CD1c-positive myeloid dendritic cell (primary cell): ENCODE data around the gene SP5.
A peak's percentile ranks its signal among the peaks of the same experiment; 100 is the strongest.
"Not testable (repeated sequence)": the region's sequence is repeated elsewhere in the genome, so short reads cannot be mapped to it uniquely, and the experiment has no call there.

Experiments used
- DNase-seq: peaks from one replicate; pipeline ENCODE4 v3.0.0-alpha.2; 2016; ENCODE audit errors: extremely low spot score

Gene SP5

GRCh38 chr2:170739048-170739447, 23.9 kb downstream of the SP5 start:
- DNase-seq = no peak

DNA sequence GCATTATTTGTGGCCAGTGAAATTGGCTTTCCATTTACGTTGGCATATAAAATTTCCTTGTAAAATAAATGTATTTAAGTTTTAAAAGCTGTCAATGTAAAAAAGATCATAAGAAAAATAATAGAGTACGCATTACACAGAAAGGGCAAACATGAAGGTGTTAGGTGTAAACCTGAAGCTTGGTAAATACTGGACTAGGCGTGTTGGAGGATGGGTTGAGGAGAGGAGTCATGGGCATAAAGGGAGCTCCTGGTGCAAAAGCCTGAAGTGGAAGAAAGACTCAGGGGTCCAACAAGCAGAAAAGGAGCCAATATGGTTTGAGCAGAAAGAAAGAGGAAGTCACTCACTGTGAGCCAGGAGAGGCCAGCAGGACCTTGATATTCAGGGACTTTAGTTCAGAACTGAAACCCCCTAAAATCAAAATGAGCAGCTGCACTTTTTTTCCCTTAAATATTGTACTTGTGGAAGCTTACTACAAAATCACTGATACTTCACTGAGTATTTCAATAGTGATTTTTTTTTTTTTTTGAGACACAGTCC, 24.4 kb downstream of the SP5 start:
- DNase-seq = no peak

GRCh38 chr2:170740660-170741059, 25.5 kb downstream of the SP5 start:
- no peak for DNase-seq

GRCh38 chr2:170742000-170742399, 26.9 kb downstream of the SP5 start:
- no peak for DNase-seq

GRCh38 chr2:170742896-170743529, 27.9 kb downstream of the SP5 start:
- DNase-seq = no peak

DNA sequence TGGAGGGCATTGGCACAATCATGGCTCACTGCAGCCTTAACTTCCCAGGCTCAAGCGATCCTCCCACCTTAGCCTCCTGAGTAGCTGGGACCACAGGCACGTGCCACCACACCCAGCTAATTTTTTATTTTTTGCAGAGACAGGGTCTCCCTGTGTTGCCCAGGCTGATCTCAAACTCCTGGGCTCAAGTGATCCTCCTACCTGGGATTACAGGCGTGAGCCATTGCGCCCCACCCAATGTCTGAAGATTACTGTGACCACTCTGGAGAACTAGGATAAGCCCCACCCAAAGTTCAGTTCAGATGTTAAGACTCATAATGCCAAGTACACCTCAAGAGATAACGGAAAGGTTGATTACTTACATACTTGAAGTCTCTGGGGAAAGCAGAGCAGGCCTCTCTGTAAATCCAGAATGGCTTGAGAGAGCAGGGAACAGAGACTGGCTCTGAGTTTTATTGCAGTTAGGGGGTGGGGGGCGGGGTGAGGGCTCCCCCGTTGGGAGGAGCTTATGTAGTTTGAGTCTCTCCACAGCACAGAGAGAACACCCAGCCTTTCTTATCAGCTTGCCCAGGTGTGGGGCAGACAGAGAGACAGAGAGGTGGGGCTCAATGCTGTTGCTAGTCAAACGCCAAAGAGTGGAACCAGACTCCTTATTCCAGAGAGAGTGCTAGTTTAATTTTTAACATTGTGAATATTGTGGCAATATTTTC, 28.5 kb downstream of the SP5 start:
- no peak for DNase-seq

DNA sequence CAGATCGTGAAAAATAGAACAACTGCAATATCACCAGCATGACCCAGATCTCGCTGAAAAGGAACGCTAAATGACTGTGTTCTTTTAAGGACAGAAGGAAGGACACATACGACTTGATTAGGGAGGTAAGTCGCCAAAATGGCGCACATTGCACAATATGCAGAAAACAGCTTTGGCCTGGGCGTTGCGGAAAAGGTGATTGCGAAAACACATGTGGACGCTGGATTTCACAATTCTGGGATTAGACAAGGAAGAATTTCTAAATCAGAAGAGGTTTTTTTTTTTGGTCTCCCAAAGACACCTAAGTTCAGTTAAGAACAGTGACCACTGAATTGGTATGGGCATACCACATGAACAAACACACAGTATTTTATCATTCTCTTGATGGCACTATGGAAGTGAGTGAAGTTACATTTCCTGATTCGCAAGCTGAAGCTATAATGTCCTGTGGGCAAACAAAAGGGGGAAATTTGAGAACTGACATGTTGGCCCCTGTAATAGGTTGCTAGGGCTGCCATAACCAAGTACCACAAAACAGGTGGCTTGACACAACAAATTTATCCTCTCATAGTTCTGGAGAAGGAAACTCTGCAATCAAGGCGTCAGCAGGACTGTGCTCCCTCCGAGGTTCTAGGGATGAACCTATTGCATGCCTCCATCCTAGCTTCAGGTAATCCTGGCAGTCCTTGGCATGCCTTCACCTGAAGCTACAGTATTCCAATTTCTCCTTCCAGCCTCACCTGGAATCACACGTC, 29.3 kb downstream of the SP5 start:
- DNase-seq = peak; percentile 43

- DNase-seq = no peak
Measured at GRCh38 chr2:170745305-170745704, 30.2 kb downstream of the SP5 start.

DNA sequence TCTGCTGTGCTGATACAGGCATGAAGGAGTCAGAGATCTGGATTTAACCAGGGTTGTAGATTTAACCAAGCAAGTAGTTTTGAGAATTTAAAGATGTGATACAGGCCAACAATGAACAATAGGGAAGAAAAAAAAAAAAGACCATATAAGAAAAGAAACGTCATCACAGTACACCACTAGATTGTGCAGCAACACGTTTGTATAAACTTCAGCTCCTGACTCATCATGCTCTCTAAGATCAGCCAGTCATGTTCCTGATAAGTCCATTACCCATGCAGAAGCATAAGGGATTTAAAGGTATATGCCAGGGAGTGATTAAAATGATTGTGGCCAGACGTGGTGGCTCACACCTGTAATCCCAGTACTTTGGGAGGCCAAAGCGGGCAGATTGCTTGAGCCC, 32.8 kb downstream of the SP5 start:
- DNase-seq = no peak

GRCh38 chr2:170751555-170751954, 36.4 kb downstream of the SP5 start:
- not testable (repeated sequence) for DNase-seq

DNA sequence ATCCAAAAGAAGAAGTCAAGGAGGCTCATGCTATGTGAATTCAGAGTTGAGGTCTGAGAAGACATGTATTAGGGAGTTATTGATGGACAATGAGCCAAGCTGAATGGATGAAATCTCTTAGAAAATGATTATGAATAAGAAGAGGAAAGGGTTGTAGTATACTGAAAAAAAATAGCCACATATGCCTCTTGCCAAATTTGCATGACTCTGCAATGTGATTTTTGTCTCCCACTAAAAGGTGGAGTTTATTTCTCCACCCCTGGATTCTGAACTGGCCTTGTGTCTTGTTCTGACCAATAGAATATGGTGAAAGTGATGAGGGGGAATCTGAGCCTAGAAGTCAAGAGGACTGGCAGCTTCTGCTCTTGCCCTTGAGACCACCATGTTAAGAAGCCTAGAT, 46.4 kb downstream of the SP5 start:
- DNase-seq = no peak

GRCh38 chr2:170762760-170763159, 47.6 kb downstream of the SP5 start:
- no peak for DNase-seq

- DNase-seq = no peak
Measured at GRCh38 chr2:170763232-170763631, 48.1 kb downstream of the SP5 start.

- no peak for DNase-seq
Measured at GRCh38 chr2:170764880-170765261, 49.7 kb downstream of the SP5 start.

DNA sequence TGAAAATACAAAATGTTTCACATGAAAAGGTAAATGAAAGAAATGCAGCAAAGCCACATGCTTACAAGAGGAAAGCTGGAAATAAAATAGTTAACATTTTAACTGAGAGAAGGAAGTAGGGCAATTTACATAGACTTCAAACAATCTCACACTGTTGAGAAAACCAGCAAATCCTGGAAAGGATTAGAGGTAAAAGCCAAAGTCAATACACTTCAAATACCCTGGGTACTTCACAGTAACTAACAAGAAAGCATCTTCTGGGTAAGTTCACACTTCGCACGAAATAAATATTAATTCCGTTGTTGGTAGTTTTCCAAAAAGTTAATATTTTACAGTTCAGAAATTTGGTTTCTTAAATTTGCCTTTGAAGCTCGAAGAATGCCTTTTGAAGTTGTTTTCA, 51.6 kb downstream of the SP5 start:
- DNase-seq = no peak
